Urinary bladder (tissue), 4 donors: Measurements from ENCODE around the gene MEIS2. TPM values are rescaled to one million over a fixed set of nuclear protein-coding genes. Genes with fewer than 3 reads are reported as not detected.

Experiments
- DNase-seq: peaks from one replicate; pipeline ENCODE4 v3.0.0-alpha.2; 2015; ENCODE audit errors: extremely low spot score
- H3K27ac ChIP-seq: one replicate; pipeline ENCODE4 v1.5.1; 2013; ENCODE audit warnings: low read depth, mild to moderate bottlenecking, moderate library complexity
- H3K36me3 ChIP-seq: one replicate; pipeline ENCODE4 v1.6.1; 2013; ENCODE audit warnings: mild to moderate bottlenecking, moderate library complexity; ENCODE audit not compliant: insufficient read depth
- H3K4me1 ChIP-seq: one replicate; pipeline ENCODE4 v1.6.1; 2013; ENCODE audit warnings: mild to moderate bottlenecking, moderate library complexity; ENCODE audit not compliant: insufficient read depth
- H3K4me3 ChIP-seq: one replicate; pipeline ENCODE4 v1.5.1; 2013; ENCODE audit warnings: low read depth, low read length
- WGBS: extraction: QIAGEN DNeasy Blood & Tissue Kit; methylation state at CpG from one replicate; pipeline ENCODE4 v1.1.7; 2013; 5-methylcytosine and 5-hydroxymethylcytosine counted together
- polyA plus RNA-seq: library from polyadenylated mRNA; stranded (reverse); fragments of 200-250 nt; gene quantifications from one replicate; pipeline ENCODE4 v1.2.3, GENCODE V29; 2013
- total RNA-seq: library from RNA; depleted of rRNA; stranded (reverse); fragments of >200 nt; gene quantifications from one replicate; pipeline ENCODE4 v1.2.3, GENCODE V29; 2014
- donor health status: healthy with polysubstance abuse.
- donor health status: healthy.

Gene MEIS2
- total and polyA plus RNA-seq, 2 donors: 79.8 to 163 TPM

DNA sequence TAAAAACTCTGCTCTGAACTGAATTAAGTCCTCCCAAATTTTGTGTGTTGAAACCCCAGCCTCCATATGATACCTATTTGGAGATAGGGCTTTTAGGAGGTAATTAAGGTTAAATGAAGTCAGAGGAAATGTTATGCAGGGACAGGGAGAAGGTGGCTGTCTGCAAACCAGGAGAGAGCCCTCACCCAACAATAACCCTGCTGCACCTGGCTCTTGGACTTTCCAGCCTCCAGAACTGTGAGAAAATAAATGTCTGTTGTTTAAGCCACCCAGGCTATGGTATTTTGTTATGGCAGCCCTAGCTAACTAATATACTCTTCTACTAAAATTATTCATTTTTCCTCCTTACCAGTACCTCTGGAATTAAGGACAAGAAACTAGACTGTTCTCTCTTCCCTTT, 79.5 kb downstream of the MEIS2 start:
- Histone ChIP-seq H3K4me1 (no peaks in the 10 kb centered on the region), H3K4me3 (no peak overlapping the region), H3K36me3 (peaks cover 1% of the 10 kb centered on the region), H3K27ac (no peak overlapping the region)
- no peak for DNase-seq

GRCh38 chr15:37019479-37020433, 80.6 kb downstream of the MEIS2 start:
- Histone ChIP-seq H3K27ac (no peak overlapping the region), H3K36me3 (peaks cover 1% of the 10 kb centered on the region), H3K4me1 (no peaks in the 10 kb centered on the region), H3K4me3 (no peak overlapping the region)
- 17% methylated on average over 18 of the region's 18 CpGs for WGBS
- DNase-seq: no peak

GRCh38 chr15:37017031-37017625, 83.2 kb downstream of the MEIS2 start:
- WGBS: 80% methylated on average over 11 of the region's 11 CpGs
- Histone ChIP-seq H3K36me3 (peaks cover 4% of the 10 kb centered on the region), H3K4me1 (no peaks in the 10 kb centered on the region), H3K4me3 (no peak overlapping the region), H3K27ac (no peak overlapping the region)
- DNase-seq: no peak

GRCh38 chr15:37016231-37016630, 84.1 kb downstream of the MEIS2 start:
- DNase-seq: no peak
- Histone ChIP-seq H3K4me3 (no peak overlapping the region), H3K36me3 (peaks cover 4% of the 10 kb centered on the region), H3K27ac (no peak overlapping the region), H3K4me1 (no peaks in the 10 kb centered on the region)
- WGBS: 21% methylated on average over 7 of the region's 7 CpGs

GRCh38 chr15:37015451-37015850, 84.9 kb downstream of the MEIS2 start:
- Histone ChIP-seq H3K4me3 (no peak overlapping the region), H3K36me3 (peaks cover 4% of the 10 kb centered on the region), H3K4me1 (no peaks in the 10 kb centered on the region), H3K27ac (no peak overlapping the region)
- WGBS: 29% methylated on average over 4 of the region's 4 CpGs
- no peak for DNase-seq

DNA sequence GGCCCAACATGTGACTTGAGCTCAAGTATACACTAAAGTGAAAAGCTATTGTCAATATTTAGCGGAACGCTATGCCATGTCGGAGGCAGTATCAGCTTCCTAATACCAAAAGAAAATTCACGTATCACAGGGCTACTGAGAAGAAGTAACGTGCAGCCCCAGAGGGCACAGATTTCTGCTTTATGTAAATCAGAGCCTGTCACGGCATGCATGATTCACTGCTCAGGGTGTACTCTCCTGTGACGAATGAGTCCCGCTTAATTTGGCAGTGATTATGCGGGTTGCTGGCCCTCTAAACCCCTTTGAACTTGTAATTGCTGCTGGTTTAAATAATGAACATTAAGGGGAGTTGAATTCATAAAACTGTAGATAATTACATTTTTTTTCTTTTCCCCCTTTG, 85.3 kb downstream of the MEIS2 start:
- WGBS: 53% methylated on average over 9 of the region's 9 CpGs
- no peaks in the 10 kb centered on the region for H3K4me1 ChIP-seq
- no peak overlapping the region for H3K4me3 ChIP-seq
- no peak for DNase-seq
- no peak overlapping the region for H3K27ac ChIP-seq
- peaks cover 4% of the 10 kb centered on the region for H3K36me3 ChIP-seq

GRCh38 chr15:37014566-37014965, 85.8 kb downstream of the MEIS2 start:
- WGBS: 67% methylated on average over 3 of the region's 3 CpGs

DNA sequence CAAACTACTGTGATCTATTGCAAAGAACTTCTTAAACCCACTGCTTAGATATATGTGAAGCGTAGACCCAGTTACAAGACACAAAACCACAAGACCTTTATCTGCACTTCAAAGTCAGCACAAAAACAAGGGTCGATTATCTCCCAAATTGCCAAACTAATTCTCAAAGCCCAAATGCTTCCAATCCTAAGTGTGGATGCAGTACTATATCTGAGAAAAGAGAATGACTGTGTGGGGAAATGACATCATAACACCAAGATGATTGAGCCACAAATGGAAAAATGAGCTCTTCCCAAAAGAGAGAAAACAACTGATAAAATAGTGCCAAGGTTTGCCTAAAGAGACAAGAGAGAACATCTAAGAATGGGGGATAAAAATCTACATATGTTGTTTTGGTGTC, 86.2 kb downstream of the MEIS2 start:
- Histone ChIP-seq H3K4me3 (no peak overlapping the region), H3K27ac (no peak overlapping the region), H3K36me3 (peaks cover 4% of the 10 kb centered on the region), H3K4me1 (no peaks in the 10 kb centered on the region)
- DNase-seq: no peak
- 49% methylated on average over 2 of the region's 2 CpGs for WGBS

More at GRCh38 chr15:37014566-37014965, 85.8 kb downstream of the MEIS2 start:
- no peak overlapping the region for H3K27ac ChIP-seq
- DNase-seq: no peak
- peaks cover 4% of the 10 kb centered on the region for H3K36me3 ChIP-seq
- H3K4me3 ChIP-seq: no peak overlapping the region
- H3K4me1 ChIP-seq: no peaks in the 10 kb centered on the region

- 94% methylated on average over 7 of the region's 7 CpGs for WGBS
- Histone ChIP-seq H3K27ac (no peak overlapping the region), H3K4me3 (no peak overlapping the region), H3K36me3 (peaks cover 4% of the 10 kb centered on the region), H3K4me1 (no peaks in the 10 kb centered on the region)
- DNase-seq: no peak
These were observed 89.8 kb downstream of the MEIS2 start for GRCh38 chr15:37010595-37010994.

DNA sequence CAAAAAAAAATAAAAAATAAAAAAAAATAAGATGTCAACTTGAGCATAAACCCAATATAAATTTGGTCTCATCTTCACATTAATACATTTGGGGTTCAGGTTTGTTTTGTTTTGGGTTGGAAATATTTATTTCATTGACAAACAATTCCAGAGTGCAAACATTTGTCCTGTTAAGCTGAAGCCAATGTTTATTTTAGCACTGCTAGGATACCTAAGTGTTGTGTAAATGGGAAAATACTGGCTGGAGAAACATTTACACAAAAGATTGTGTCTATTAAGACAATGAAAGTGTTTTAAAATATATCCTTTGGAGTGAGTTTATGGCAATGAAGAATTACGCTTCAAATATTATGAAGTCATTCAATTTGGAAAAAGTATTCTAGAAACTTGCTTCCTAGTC, 91.1 kb downstream of the MEIS2 start:
- no peak for DNase-seq
- H3K4me1 ChIP-seq: no peaks in the 10 kb centered on the region
- H3K36me3 ChIP-seq: peaks cover 4% of the 10 kb centered on the region
- 67% methylated on average over 1 of the region's 1 CpG for WGBS
- no peak overlapping the region for H3K27ac ChIP-seq
- H3K4me3 ChIP-seq: no peak overlapping the region

DNA sequence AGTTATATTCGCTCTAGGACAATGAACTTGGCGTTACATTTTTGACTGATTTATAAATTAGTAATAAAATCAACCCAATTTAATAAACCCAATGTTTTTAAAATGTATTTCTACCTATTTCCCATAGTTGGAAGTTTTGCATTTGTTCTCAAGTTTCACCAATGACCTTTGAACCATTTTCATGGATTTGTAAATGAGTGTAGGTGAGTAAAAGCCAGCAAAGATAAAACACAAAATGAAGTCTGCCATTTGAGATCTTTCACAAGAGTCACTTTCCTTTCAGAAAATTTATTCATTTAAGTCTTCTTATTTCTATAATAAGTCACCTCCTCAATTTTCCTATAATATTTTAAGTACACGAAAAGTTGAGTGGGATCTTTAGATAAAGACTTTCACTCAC, 92.1 kb downstream of the MEIS2 start:
- Histone ChIP-seq H3K4me3 (no peak overlapping the region), H3K36me3 (no peaks in the 10 kb centered on the region), H3K27ac (no peak overlapping the region), H3K4me1 (no peaks in the 10 kb centered on the region)
- WGBS: 92% methylated on average over 3 of the region's 3 CpGs
- DNase-seq: no peak

- WGBS: 100% methylated on average over 2 of the region's 2 CpGs
- no peak for DNase-seq
- H3K4me1 ChIP-seq: no peaks in the 10 kb centered on the region
These were observed 93.0 kb downstream of the MEIS2 start for GRCh38 chr15:37007301-37007700.

GRCh38 chr15:37004981-37005735, 95.2 kb downstream of the MEIS2 start:
- DNase-seq: no peak
- Histone ChIP-seq H3K4me3 (no peak overlapping the region), H3K36me3 (no peaks in the 10 kb centered on the region), H3K27ac (no peak overlapping the region), H3K4me1 (no peaks in the 10 kb centered on the region)
- 82% methylated on average over 8 of the region's 8 CpGs for WGBS

More at GRCh38 chr15:37007301-37007700, 93.0 kb downstream of the MEIS2 start:
- Histone ChIP-seq H3K27ac (no peak overlapping the region), H3K36me3 (no peaks in the 10 kb centered on the region), H3K4me3 (no peak overlapping the region)
